ENCODE results near the gene GPATCH2L. TPM values are rescaled to one million over a fixed set of nuclear protein-coding genes. Genes with fewer than 3 reads are reported as not detected.

Gene GPATCH2L
- total RNA-seq, 1 experiment from 2014 or later, result 76.7 TPM

DNA sequence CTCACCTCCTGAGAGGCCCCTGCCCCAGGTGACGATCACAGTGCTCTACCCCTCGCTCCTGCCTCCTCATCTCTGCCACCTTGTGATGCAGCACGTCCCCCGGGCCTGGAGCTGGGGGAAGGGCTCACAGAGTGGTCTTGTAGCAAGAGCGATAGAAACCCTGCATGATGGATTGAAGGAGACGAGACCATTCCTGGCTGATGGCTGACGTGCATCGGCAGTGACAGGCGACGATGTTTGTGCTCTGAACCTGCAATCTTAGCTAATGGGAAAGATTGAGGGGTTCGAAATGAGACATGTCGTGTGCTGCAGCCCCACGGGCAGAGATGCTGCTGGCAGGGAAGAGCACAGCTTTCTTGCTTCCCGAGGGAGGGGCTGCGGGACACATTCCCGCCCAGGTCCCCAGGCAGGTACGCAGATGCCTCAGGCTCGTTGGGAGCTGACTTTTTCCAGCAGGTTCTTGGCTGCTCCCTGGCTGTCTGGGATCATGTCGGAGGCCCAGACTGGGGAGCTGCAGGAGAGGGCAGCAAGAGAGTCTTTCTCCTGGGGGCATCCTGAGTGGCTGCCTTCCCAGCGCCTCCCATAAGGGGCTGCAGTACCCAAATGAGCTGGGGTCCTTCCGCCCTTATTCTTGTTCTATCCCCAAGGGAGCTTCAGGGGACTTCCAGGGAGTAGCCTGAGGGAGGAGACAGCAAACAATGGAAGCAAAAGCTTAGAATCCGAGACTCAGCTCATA, 38.7 kb upstream of the GPATCH2L start:
- Histone ChIP-seq H3K18ac (ENCODE audit: insufficient read length, low read depth, low read length) (peak overlapping the region; percentile 49), H3K4me1 (ENCODE audit: insufficient read depth, low read length) (peaks cover 23% of the 10 kb centered on the region; the same call in 1 of the 2 replicates), H3K9me3 (ENCODE audit: control insufficient read depth, low read depth, low read length) (no peaks in the 10 kb centered on the region), H2BK120ac (ENCODE audit: low read depth, low read length, poor library complexity, severe bottlenecking) (no peak overlapping the region), H3K79me1 (ENCODE audit: insufficient read depth, low read depth, low read length, poor library complexity, severe bottlenecking) (no peaks in the 10 kb centered on the region), H2BK12ac (ENCODE audit: insufficient read length, low read depth, low read length) (no peak overlapping the region), H3K27me3 (ENCODE audit: insufficient read depth, low read length) (no peaks in the 10 kb centered on the region), H2AFZ (ENCODE audit: low read length) (no peak overlapping the region), H2BK20ac (ENCODE audit: low read depth, low read length, poor library complexity, severe bottlenecking) (no peak overlapping the region), H3K56ac (ENCODE audit: insufficient read length, low read depth, low read length) (no peak overlapping the region), H3K4me2 (ENCODE audit: insufficient read depth, insufficient read length, low read length) (peak overlapping the region; percentile 31), H4K8ac (replicated peaks; ENCODE audit: insufficient read length, low read depth, low read length) (no peak overlapping the region), H4K20me1 (ENCODE audit: control insufficient read depth, insufficient read depth, insufficient read length) (no peaks in the 10 kb centered on the region), H3K23ac (ENCODE audit: insufficient read length, low read depth, low read length) (no peak overlapping the region), H3K4ac (ENCODE audit: low read depth, low read length) (no peak overlapping the region), H4K5ac (ENCODE audit: insufficient read length, low read depth, low read length) (no peak overlapping the region), H3K27ac (ENCODE audit: insufficient read length, low read depth, low read length) (peak overlapping the region; percentile 44), H3K23me2 (ENCODE audit: insufficient read length, low read depth, low read length, poor library complexity, severe bottlenecking) (no peaks in the 10 kb centered on the region), H4K91ac (ENCODE audit: insufficient read length, low read depth, low read length) (no peak overlapping the region), H3K14ac (ENCODE audit: insufficient read depth, low read length) (peak overlapping the region; percentile 64), H3T11ph (ENCODE audit: low read length) (no peak overlapping the region), H2BK15ac (ENCODE audit: low read depth, low read length) (no peak overlapping the region), H2BK5ac (ENCODE audit: insufficient read length, low read length) (no peak overlapping the region), H2AK5ac (ENCODE audit: insufficient read length, low read length) (no peak overlapping the region), H3K79me2 (ENCODE audit: insufficient read depth, low read length) (no peaks in the 10 kb centered on the region), H3K9ac (ENCODE audit: extremely low read depth, insufficient read length, low read length) (no peak overlapping the region)
- peak; percentile 75 for DNase-seq
- no peaks in the 10 kb centered on the region; a peak in 2 of 7 replicates for H3K36me3 Mint-ChIP-seq (ENCODE audit: insufficient read depth in 1 of 3, low read depth in 3 of 3)
- peak overlapping the region in 2 of 3 experiments; percentile 93 to 94; a peak in 4 of 7 replicates for H3K27ac Mint-ChIP-seq
- H3K27me3 Mint-ChIP-seq (ENCODE audit: low read depth), result peaks cover 13% of the 10 kb centered on the region
- TF ChIP-seq, protein P1, sequence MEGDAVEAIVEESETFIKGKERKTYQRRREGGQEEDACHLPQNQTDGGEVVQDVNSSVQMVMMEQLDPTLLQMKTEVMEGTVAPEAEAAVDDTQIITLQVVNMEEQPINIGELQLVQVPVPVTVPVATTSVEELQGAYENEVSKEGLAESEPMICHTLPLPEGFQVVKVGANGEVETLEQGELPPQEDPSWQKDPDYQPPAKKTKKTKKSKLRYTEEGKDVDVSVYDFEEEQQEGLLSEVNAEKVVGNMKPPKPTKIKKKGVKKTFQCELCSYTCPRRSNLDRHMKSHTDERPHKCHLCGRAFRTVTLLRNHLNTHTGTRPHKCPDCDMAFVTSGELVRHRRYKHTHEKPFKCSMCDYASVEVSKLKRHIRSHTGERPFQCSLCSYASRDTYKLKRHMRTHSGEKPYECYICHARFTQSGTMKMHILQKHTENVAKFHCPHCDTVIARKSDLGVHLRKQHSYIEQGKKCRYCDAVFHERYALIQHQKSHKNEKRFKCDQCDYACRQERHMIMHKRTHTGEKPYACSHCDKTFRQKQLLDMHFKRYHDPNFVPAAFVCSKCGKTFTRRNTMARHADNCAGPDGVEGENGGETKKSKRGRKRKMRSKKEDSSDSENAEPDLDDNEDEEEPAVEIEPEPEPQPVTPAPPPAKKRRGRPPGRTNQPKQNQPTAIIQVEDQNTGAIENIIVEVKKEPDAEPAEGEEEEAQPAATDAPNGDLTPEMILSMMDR (conservative IDR thresholded peaks at IDR 0.05), result no peak
- WGBS (ENCODE audit: extremely low coverage, insufficient read length, low lambda C conversion rate), result no CpG with 5 or more reads among the region's 22 CpGs
- peaks cover 37 to 40% of the 10 kb centered on the region in 2 experiments for H3K4me1 Mint-ChIP-seq
- peak overlapping the region; percentile 13 to 36; a peak in 3 of 5 replicates for H3K4me3 Mint-ChIP-seq
- H3K9me3 Mint-ChIP-seq, result peaks cover 0 to 4% of the 10 kb centered on the region in 2 experiments; a peak in 2 of 5 replicates

All from H9 (cell line).